H1 (cell line): Measurements from ENCODE around the gene CCDC86. TPM values are rescaled to one million over a fixed set of nuclear protein-coding genes. Genes with fewer than 3 reads are reported as not detected.

Experiments used
- CTCF ChIA-PET: fragments of 300-600 bp; sonication (Branson Sonifier 250); formaldehyde crosslinking; loops from one replicate; lab custom pipeline; 2021; ENCODE audit not compliant: partially characterized antibody; lab: Charles Lee
- POLR2A ChIA-PET: fragments of 300-600 bp; sonication (Branson Sonifier 250); formaldehyde crosslinking; loops from one replicate; lab custom pipeline; 2021; ENCODE audit warnings: inconsistent platforms; ENCODE audit not compliant: partially characterized antibody; lab: Charles Lee
- DNase-seq, 2 experiments: peaks; one replicate each; pipeline versions ENCODE4 v3.0.0 to v3.0.0-alpha.2; 2010 to 2022; ENCODE audit warnings: low spot score in 2 of 2, low read depth in 1 of 2, mixed read lengths in 1 of 2
- FAIRE-seq: peaks from 2 replicates; lab custom pipeline; 2011; peaks lifted over from hg19 to GRCh38; lab: Jason Lieb, UNC
- H2AFZ ChIP-seq: 2 replicates; pipeline ENCODE4 v1.8.1; 2012; ENCODE audit warnings: low read length, inconsistent platforms
- H2AK5ac ChIP-seq: 2 replicates; pipeline ENCODE4 v1.6.1; 2013; ENCODE audit warnings: low read depth, low read length
- H2BK120ac ChIP-seq: replicated peaks from 2 replicates; pipeline ENCODE3; 2013; ENCODE audit warnings: low read depth, low read length, inconsistent platforms
- H2BK12ac ChIP-seq: 2 replicates; pipeline ENCODE4 v1.6.1; 2013; ENCODE audit warnings: low read depth, low read length
- H2BK15ac ChIP-seq: 2 replicates; pipeline ENCODE4 v1.6.1; 2013; ENCODE audit warnings: low read length
- H2BK20ac ChIP-seq: 2 replicates; pipeline ENCODE4 v1.6.1; 2013; ENCODE audit warnings: low read length
- H2BK5ac ChIP-seq: 2 replicates; pipeline ENCODE4 v1.6.1; 2013; ENCODE audit warnings: low read depth, low read length
- H3K14ac ChIP-seq: 2 replicates; pipeline ENCODE4 v1.6.1; 2013; ENCODE audit warnings: inconsistent platforms; ENCODE audit not compliant: insufficient read length
- H3K18ac ChIP-seq: 2 replicates; pipeline ENCODE4 v1.6.1; 2013; ENCODE audit warnings: low read length; ENCODE audit errors: extremely low read depth
- H3K23ac ChIP-seq: 2 replicates; pipeline ENCODE4 v1.6.1; 2013; ENCODE audit warnings: inconsistent platforms; ENCODE audit not compliant: insufficient read length
- H3K23me2 ChIP-seq: 2 replicates; pipeline ENCODE4 v1.6.1; 2013; ENCODE audit warnings: low read depth, low read length
- H3K27ac ChIP-seq: 2 replicates; pipeline ENCODE4 v1.6.1; 2011; ENCODE audit warnings: low read depth, low read length, inconsistent platforms
- H3K27me3 ChIP-seq, 4 experiments: replicated peaks in 1 of 4; 1 replicate in 1 of 4; 2 replicates in 3 of 4; pipeline versions ENCODE4 v1.6.1 to v1.8.1; 2011 to 2013; ENCODE audit warnings: low read length in 3 of 4, mild to moderate bottlenecking in 3 of 4, inconsistent platforms in 2 of 4, mixed read lengths in 2 of 4, moderate library complexity in 1 of 4; ENCODE audit not compliant: control insufficient read depth in 3 of 4, insufficient read depth in 3 of 4; ENCODE audit errors: extremely low read depth in 1 of 4
- H3K36me3 ChIP-seq, 4 experiments: 2 replicates each; pipeline versions ENCODE4 v1.6.1 to v1.8.1; 2011 to 2013; ENCODE audit warnings: mild to moderate bottlenecking in 4 of 4, low read length in 3 of 4, moderate library complexity in 2 of 4, control low read depth in 1 of 4, inconsistent platforms in 1 of 4; ENCODE audit not compliant: insufficient read depth in 4 of 4, control insufficient read depth in 2 of 4
- H3K4ac ChIP-seq: replicated peaks from 2 replicates; pipeline ENCODE3; 2013; ENCODE audit warnings: low read length, low read depth, mixed read lengths, inconsistent platforms; ENCODE audit not compliant: insufficient read length
- H3K4me1 ChIP-seq, 4 experiments: replicated peaks in 1 of 4; 1 replicate in 1 of 4; 2 replicates in 3 of 4; pipeline versions ENCODE4 v1.6.1 to v1.8.1; 2011 to 2013; ENCODE audit warnings: low read length in 3 of 4, inconsistent platforms in 2 of 4, mixed read lengths in 1 of 4; ENCODE audit not compliant: insufficient read depth in 4 of 4, control insufficient read depth in 3 of 4
- H3K4me2 ChIP-seq, 2 experiments: 2 replicates each; pipeline versions ENCODE4 v1.6.1 to v1.8.1; 2011 to 2013; ENCODE audit warnings: low read depth in 2 of 2, low read length in 2 of 2, control low read depth in 1 of 2, inconsistent platforms in 1 of 2, mild to moderate bottlenecking in 1 of 2; ENCODE audit not compliant: insufficient read depth in 1 of 2
- H3K4me3 ChIP-seq, 4 experiments: fragments of 200-600, 300-600 bp in 1 of 4; sonication (generic), shearing (Covaris generic), sonication (Bioruptor Twin) in 1 of 4; 2 replicates each; pipeline versions ENCODE4 v1.5.1 to v1.8.1; 2011 to 2016; ENCODE audit warnings: low read length in 4 of 4, low read depth in 3 of 4, control low read depth in 2 of 4, inconsistent platforms in 2 of 4, mild to moderate bottlenecking in 2 of 4, mixed read lengths in 1 of 4, moderate library complexity in 1 of 4; ENCODE audit not compliant: insufficient read depth in 2 of 4; ENCODE audit errors: extremely low read depth in 1 of 4
- H3K56ac ChIP-seq: replicated peaks from 2 replicates; pipeline ENCODE3; 2013; ENCODE audit warnings: low read depth, mild to moderate bottlenecking, mixed read lengths, low read length, inconsistent platforms; ENCODE audit not compliant: insufficient read length
- H3K79me1 ChIP-seq: 2 replicates; pipeline ENCODE4 v1.6.1; 2013; ENCODE audit warnings: low read depth, low read length, control low read depth
- H3K79me2 ChIP-seq, 2 experiments: 2 replicates each; pipeline versions ENCODE4 v1.6.1 to v1.8.1; 2012 to 2013; ENCODE audit warnings: low read length in 2 of 2, mild to moderate bottlenecking in 2 of 2, inconsistent platforms in 1 of 2; ENCODE audit not compliant: insufficient read depth in 2 of 2, control insufficient read depth in 1 of 2
- H3K9ac ChIP-seq, 4 experiments: replicated peaks in 1 of 4; 1 replicate in 1 of 4; 2 replicates in 3 of 4; pipeline versions ENCODE4 v1.6.1 to v1.8.1; 2011 to 2013; ENCODE audit warnings: low read depth in 3 of 4, low read length in 3 of 4, control low read depth in 2 of 4, mild to moderate bottlenecking in 2 of 4, moderate library complexity in 2 of 4, inconsistent platforms in 1 of 4; ENCODE audit errors: extremely low read depth in 1 of 4
- H3K9me3 ChIP-seq, 2 experiments: 2 replicates each; pipeline versions ENCODE4 v1.6.1 to v1.8.1; 2012 to 2013; ENCODE audit warnings: mild to moderate bottlenecking in 2 of 2, moderate library complexity in 2 of 2, control low read depth in 1 of 2, inconsistent platforms in 1 of 2, low read depth in 1 of 2, low read length in 1 of 2, mixed read lengths in 1 of 2; ENCODE audit not compliant: insufficient read depth in 2 of 2
- H4K20me1 ChIP-seq, 2 experiments: replicated peaks in 1 of 2; 2 replicates each; pipeline versions ENCODE3 to v1.8.1; 2011 to 2013; ENCODE audit warnings: inconsistent platforms in 2 of 2, low read length in 2 of 2, mild to moderate bottlenecking in 1 of 2; ENCODE audit not compliant: insufficient read depth in 2 of 2, control insufficient read depth in 1 of 2
- H4K5ac ChIP-seq: 2 replicates; pipeline ENCODE4 v1.6.1; 2013; ENCODE audit warnings: low read length, low read depth, mixed read lengths, inconsistent platforms; ENCODE audit not compliant: insufficient read length
- H4K8ac ChIP-seq: 2 replicates; pipeline ENCODE4 v1.8.0; 2013; ENCODE audit warnings: mild to moderate bottlenecking, moderate library complexity, low read length, inconsistent platforms; ENCODE audit not compliant: insufficient read depth; ENCODE audit errors: extremely low read depth
- H4K91ac ChIP-seq: replicated peaks from 2 replicates; pipeline ENCODE3; 2013; ENCODE audit warnings: low read length, mixed read lengths, inconsistent platforms; ENCODE audit not compliant: insufficient read length
- BRCA1 ChIP-seq: IDR thresholded peaks from 2 replicates; pipeline ENCODE4 v1.6.1; 2012; ENCODE audit warnings: low read depth, low read length, improper control_type of control experiment
- EGR1 ChIP-seq: IDR thresholded peaks from 2 replicates; pipeline ENCODE4 v1.6.1; 2011; ENCODE audit warnings: low read depth, low read length, borderline replicate concordance
- HDAC2 ChIP-seq, 2 experiments: fragments of 300-600 bp in 1 of 2; sonication (generic) in 1 of 2; IDR thresholded peaks; 2 replicates each; pipeline ENCODE4 v1.6.1; 2011 to 2012; ENCODE audit warnings: low read depth in 2 of 2, low read length in 2 of 2, mild to moderate bottlenecking in 2 of 2, moderate library complexity in 2 of 2, borderline replicate concordance in 1 of 2, inconsistent platforms in 1 of 2
- MAFK ChIP-seq: IDR thresholded peaks from 2 replicates; pipeline ENCODE4 v1.6.1; 2012; ENCODE audit warnings: low read depth, mild to moderate bottlenecking, improper control_type of control experiment, low read length
- PHF8 ChIP-seq: fragments of 200-600 bp; sonication (generic); conservative IDR thresholded peaks from 2 replicates; pipeline ENCODE4 v1.7.1; 2012; ENCODE audit warnings: low read depth, mild to moderate bottlenecking, inconsistent platforms, low read length, moderate library complexity
- POLR2A ChIP-seq, 2 experiments: IDR thresholded peaks; 1 replicate in 1 of 2; 2 replicates in 1 of 2; pipeline ENCODE4 v1.6.1; 2011; ENCODE audit warnings: low read depth in 2 of 2, low read length in 2 of 2, mild to moderate bottlenecking in 2 of 2; ENCODE audit errors: control extremely low read depth in 1 of 2
- RFX5 ChIP-seq: IDR thresholded peaks from 2 replicates; pipeline ENCODE4 v1.6.1; 2011; ENCODE audit warnings: low read depth, low read length, improper control_type of control experiment, borderline replicate concordance
- SIRT6 ChIP-seq: IDR thresholded peaks from one replicate; pipeline ENCODE4 v1.7.1; 2012; ENCODE audit warnings: low read length, inconsistent platforms
- SP1 ChIP-seq: IDR thresholded peaks from 2 replicates; pipeline ENCODE4 v1.6.1; 2011; ENCODE audit warnings: low read depth, low read length
- TBP ChIP-seq: IDR thresholded peaks from 2 replicates; pipeline ENCODE4 v1.6.1; 2011; ENCODE audit warnings: low read depth, low read length, improper control_type of control experiment
- TEAD4 ChIP-seq: IDR thresholded peaks from 2 replicates; pipeline ENCODE4 v1.6.1; 2012; ENCODE audit warnings: low read depth, low read length, inconsistent platforms, mixed read lengths
- WGBS, 2 experiments: shearing (Covaris generic) in 1 of 2; methylation state at CpG; one replicate each; pipeline versions ENCODE4 v1.1.6 to v1.1.7; 2013 to 2015; ENCODE audit warnings: low lambda C conversion rate in 2 of 2, mixed read lengths in 2 of 2, inconsistent platforms in 1 of 2, low coverage in 1 of 2, missing lambda C conversion rate in 1 of 2; ENCODE audit not compliant: insufficient replicate concordance in 2 of 2, insufficient coverage in 1 of 2, insufficient read length in 1 of 2; ENCODE audit errors: extremely low coverage in 1 of 2, missing lambda C conversion rate in 1 of 2; 5-methylcytosine and 5-hydroxymethylcytosine counted together
- polyA plus RNA-seq, 7 experiments: library from polyadenylated mRNA; depleted of rRNA in 3 of 7; stranded (reverse) in 5 of 7; unstranded in 2 of 7; fragments of >200 nt in 5 of 7; fragments of 200-250 nt in 2 of 7; gene quantifications; 1 replicate in 5 of 7; 2 replicates in 1 of 7; 4 replicates in 1 of 7; pipeline versions ENCODE4 v1.2.1 to v1.2.3, GENCODE V29; 2011 to 2013; ENCODE audit warnings: missing spikeins in 2 of 7, mixed read lengths in 2 of 7
- total RNA-seq: library from RNA; stranded (reverse); fragmentation: NEBNext Ultra II Directional; extraction: Animal tissue kit (Norgen Biotek cat#: 25700); gene quantifications from 2 replicates; pipeline ENCODE4 v1.2.1, GENCODE V29; 2021
- TF ChIP-seq, protein P1 (sequence below): IDR thresholded peaks from 2 replicates; pipeline ENCODE4 v1.6.1; 2011; ENCODE audit warnings: low read length, improper control_type of control experiment

CCDC86 gene
- total and polyA plus RNA-seq, 2 of the 8 experiments (the other 6 are each of a cell fraction or from before 2014, with no cell fraction given): 37.7 to 76.4 TPM

DNA sequence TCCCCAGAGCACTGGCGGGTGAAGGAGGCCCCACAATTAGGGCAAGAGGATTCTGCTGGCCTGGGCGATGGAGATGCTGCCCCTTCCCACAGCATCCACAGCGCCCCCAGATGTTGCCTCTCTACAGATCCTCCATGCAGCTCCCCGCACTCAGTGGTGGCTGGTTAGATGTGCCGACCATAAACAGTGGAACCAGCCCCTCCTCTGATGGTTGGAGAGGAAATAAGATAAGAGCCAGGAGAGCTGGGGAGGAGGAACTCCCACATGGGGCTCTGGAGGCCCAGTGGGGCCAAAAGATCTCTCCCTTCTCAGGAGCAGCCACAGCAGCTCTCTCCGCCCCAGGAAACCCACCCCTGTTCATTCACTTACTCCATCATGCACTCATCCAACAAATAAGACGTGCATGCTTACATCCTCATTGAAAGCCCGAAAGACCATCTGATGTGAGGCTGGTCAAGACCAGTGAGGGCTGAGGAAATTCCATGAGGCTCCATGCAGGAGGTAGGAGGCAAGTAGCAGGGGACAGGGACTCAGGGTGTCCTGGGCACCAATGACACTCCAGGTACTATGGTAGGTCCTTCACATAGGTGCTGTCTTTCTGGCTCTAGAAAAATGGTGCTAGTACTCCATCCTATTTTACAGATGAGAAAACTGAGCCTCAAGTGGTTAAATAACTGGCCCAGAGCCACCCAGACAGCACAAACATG is 12.4 kb downstream of the CCDC86 start:
- H2BK120ac ChIP-seq: no peak overlapping the region
- no peak overlapping the region for H4K5ac ChIP-seq
- ChIA-PET POLR2A (interaction anchor here (1.0 to 7.5 kb wide), 3 partner anchors 11 to 17 kb away, joined by 3 to 54 read pairs (median 5); partner anchors contain the start of gene CCDC86), CTCF (interaction anchor here (0.8 to 5.1 kb wide), 6 partner anchors 9 to 45 kb away, joined by 3 to 22 read pairs (median 3); no protein-coding TSS in a partner anchor)
- H3K9me3 ChIP-seq: peaks cover 0 to 9% of the 10 kb centered on the region in 2 experiments; a peak in 1 of 4 replicates
- H2BK12ac ChIP-seq: no peak overlapping the region
- WGBS, 2 experiments: 92% methylated on average over 7 of the region's 8 CpGs; no CpG with 5 or more reads in 1 of the 2 experiments
- no peak overlapping the region for H3K14ac ChIP-seq
- no peak overlapping the region for H2AFZ ChIP-seq
- peaks cover 5 to 14% of the 10 kb centered on the region in 2 experiments for H4K20me1 ChIP-seq
- H3K9ac ChIP-seq: no peak overlapping the region
- H3K27me3 ChIP-seq: peaks cover 3 to 26% (median 16%) of the 10 kb centered on the region in 4 experiments; a peak in 6 of 7 replicates
- H2BK5ac ChIP-seq: no peak overlapping the region
- H4K91ac ChIP-seq: no peak overlapping the region
- no peaks in the 10 kb centered on the region; the same call in 1 of the 2 replicates for H3K23me2 ChIP-seq
- H3K23ac ChIP-seq: no peak overlapping the region
- H3K4me3 ChIP-seq: no peak overlapping the region
- FAIRE-seq (no peak), DNase-seq (no peak)
- no peaks in the 10 kb centered on the region for H3K79me1 ChIP-seq
- H3K36me3 ChIP-seq: peaks cover 8 to 16% (median 11%) of the 10 kb centered on the region in 4 experiments
- H3K4me2 ChIP-seq: no peak overlapping the region
- H3K18ac ChIP-seq: no peak overlapping the region
- H3K4ac ChIP-seq: no peak overlapping the region
- no peaks in the 10 kb centered on the region for H3K79me2 ChIP-seq
- H3K56ac ChIP-seq: no peak overlapping the region
- H3K27ac ChIP-seq: no peak overlapping the region
- no peak overlapping the region for H2BK20ac ChIP-seq
- no peak overlapping the region for H2AK5ac ChIP-seq
- H4K8ac ChIP-seq: no peak overlapping the region
- H3K4me1 ChIP-seq: peaks cover 0 to 5% (median 0%) of the 10 kb centered on the region in 4 experiments; a peak in 2 of 7 replicates
- no peak overlapping the region for H2BK15ac ChIP-seq
- TF ChIP-seq MAFK (no peak), EGR1 (no peak), TEAD4 (no peak), BRCA1 (no peak), HDAC2 (IDR thresholded peaks at IDR 0.05; ENCODE audit: borderline replicate concordance in 1 of 2, low read depth in 2 of 2, low read length in 2 of 2) (no peak), SP1 (no peak), SIRT6 (no peak), TBP (no peak), POLR2A (IDR thresholded peaks at IDR 0.05; ENCODE audit: control extremely low read depth in 1 of 2, low read depth in 2 of 2, low read length in 2 of 2) (no peak), PHF8 (no peak), RFX5 (no peak)
- TF ChIP-seq, protein P1, sequence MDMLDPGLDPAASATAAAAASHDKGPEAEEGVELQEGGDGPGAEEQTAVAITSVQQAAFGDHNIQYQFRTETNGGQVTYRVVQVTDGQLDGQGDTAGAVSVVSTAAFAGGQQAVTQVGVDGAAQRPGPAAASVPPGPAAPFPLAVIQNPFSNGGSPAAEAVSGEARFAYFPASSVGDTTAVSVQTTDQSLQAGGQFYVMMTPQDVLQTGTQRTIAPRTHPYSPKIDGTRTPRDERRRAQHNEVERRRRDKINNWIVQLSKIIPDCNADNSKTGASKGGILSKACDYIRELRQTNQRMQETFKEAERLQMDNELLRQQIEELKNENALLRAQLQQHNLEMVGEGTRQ: no peak
